GM19328 (cell line): Measurements from ENCODE around the gene PSMB10.
A peak's percentile ranks its signal among the peaks of the same experiment; 100 is the strongest.
"Not testable (repeated sequence)": the region's sequence is repeated elsewhere in the genome, so short reads cannot be mapped to it uniquely, and the experiment has no call there.

Experiments used
- ATAC-seq: cut with Tn5 transposase; IDR thresholded peaks from one replicate; pipeline ENCODE4 v1.9.1; 2021; ENCODE audit warnings: mild to moderate bottlenecking, moderate library complexity; ENCODE audit not compliant: unreplicated experiment

The PSMB10 gene

DNA sequence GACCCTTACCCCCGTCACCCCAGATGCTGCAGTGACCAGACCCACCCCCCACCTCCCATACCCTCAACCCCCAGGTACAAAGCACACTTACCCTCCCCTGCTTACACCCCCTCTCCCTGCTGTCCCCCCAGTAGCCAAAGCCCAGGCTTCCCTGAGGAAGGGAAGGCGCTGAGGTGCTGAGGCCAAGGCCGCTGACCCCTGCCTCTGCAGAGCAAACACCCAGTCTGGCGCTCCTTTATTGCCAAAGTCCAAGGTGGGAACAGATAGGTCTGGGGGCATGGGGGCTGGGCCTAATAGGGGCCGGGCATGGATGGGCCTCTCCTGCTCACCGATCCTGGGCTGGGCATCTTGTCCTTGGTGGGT is 6.6 kb upstream of the PSMB10 start:
- no peak for ATAC-seq

GRCh38 chr16:67942510-67943255 is 6.0 kb upstream of the PSMB10 start:
- ATAC-seq, result no peak

GRCh38 chr16:67942200-67942509 is 5.5 kb upstream of the PSMB10 start:
- no peak for ATAC-seq

DNA sequence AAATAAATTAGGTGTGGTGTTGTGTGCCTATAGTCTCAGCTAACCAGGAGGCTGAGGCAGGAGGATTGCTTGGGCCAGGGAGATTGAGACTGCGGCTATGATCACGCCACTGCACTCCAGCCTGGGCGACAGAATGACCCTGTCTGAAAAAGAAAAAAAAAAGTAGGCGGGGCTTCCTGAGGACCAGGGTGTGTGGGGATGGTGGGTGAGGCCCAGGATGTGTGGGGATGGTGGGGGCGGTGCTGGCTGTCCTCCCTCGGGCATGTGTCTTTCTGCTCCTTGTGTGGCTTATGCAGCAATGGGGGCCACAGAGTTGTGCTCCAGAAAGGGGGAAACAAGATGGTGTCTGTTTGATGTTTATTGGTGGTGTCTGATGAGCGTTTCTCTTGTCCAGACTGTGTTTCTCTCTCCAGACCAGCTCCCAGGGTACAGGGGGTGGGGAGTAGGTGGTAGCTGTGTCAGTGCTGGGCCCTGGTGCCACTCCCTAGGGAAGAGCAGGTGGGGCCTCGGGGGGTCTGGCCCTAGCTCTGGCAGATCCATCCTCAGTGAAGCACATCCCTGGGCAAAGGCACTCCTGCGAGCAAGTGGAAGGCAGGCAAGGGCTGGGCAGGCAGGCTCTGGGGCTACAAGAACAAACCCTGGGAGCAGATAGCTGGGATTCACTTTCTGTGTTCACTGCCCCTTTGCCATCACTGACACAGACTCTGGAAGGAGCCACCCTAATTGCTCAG is 5.0 kb upstream of the PSMB10 start:
- no peak for ATAC-seq

GRCh38 chr16:67940446-67941089 is 3.9 kb upstream of the PSMB10 start:
- ATAC-seq, result no peak

DNA sequence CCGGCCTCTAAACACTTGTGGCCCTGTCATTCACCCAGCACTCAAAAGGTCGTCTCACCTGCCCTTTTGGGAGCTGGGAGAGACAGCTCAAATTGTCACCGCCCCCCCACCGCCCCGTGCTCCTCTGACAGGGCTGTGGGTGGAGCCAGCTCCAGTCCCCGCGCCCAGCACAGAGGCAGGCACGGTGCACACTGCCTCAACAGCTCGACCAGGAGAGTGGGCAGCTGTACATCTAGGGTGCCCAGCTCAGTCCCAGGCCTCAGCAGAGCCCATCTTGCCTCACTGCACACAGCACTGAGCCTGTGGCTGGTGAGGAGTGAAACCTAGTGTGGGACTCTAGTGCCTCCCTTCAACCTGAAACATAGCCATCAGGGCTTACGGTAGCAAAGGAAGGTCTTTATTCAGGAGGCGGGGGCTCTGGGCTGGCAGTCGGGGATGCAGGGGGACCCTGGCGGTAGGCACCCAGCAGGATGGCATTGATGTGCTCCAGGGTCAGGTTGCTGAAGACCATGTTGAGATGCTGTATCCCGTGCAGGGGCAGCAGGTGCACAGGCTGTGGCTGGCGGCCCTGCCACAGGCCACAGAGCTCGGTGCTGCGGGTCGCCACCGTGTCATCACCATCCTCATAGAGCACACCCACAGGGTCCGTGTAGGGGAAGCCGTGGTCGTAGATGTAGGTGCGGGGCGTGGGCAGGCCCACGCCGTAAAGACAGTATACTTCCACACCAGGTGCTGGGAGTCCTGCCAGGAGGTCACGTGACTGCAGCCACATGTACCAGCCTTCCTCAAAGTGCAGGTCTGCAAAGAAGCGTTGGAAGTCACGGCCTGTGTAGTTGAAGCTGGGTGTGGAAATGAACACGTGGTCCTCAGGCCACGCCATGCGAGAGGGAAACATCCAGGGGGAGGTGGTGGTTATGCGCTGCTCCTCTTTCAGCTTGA is 3.1 kb upstream of the PSMB10 start:
- no peak for ATAC-seq

DNA sequence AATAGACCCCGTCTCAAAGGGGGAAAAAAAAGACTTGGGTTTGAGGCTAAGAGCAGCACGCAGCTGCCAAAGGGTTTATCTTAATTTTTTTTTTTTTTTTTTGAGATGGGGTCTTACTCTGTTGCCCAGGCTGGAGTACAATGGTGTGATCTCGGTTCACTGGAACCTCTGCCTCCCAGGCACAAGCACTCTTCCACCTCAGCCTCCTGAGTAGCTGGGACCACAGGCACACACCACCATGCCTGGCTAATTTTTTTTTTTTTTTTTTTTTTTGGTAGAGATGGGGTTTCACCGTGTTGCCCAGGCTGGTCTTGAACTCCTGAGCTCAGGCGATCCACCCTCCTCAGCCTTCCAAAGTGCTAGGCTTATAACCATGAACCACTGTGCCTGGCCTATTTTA is 1.1 kb upstream of the PSMB10 start:
- ATAC-seq, result not testable (repeated sequence)

GRCh38 chr16:67936880-67937605 is 393 bp upstream of the PSMB10 start:
- ATAC-seq, result no peak

- peak; percentile 87 for ATAC-seq
Measured at GRCh38 chr16:67935402-67936123, 1.1 kb downstream of the PSMB10 start.

DNA sequence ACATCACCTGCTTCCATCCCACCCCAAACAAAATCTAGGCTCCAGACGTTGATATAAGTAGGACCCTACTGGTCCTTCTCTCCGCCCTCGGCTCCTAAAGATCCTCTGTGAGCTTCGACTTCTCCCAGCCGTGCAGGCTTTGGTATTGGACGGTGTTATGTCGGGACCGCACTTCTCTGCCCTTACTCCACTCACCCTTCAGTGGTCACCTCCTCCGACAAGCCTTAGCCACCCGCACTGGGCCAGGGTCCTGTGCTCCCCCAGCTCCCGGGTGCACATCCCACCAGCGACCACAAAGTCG is 1.6 kb downstream of the PSMB10 start:
- ATAC-seq, result no peak

DNA sequence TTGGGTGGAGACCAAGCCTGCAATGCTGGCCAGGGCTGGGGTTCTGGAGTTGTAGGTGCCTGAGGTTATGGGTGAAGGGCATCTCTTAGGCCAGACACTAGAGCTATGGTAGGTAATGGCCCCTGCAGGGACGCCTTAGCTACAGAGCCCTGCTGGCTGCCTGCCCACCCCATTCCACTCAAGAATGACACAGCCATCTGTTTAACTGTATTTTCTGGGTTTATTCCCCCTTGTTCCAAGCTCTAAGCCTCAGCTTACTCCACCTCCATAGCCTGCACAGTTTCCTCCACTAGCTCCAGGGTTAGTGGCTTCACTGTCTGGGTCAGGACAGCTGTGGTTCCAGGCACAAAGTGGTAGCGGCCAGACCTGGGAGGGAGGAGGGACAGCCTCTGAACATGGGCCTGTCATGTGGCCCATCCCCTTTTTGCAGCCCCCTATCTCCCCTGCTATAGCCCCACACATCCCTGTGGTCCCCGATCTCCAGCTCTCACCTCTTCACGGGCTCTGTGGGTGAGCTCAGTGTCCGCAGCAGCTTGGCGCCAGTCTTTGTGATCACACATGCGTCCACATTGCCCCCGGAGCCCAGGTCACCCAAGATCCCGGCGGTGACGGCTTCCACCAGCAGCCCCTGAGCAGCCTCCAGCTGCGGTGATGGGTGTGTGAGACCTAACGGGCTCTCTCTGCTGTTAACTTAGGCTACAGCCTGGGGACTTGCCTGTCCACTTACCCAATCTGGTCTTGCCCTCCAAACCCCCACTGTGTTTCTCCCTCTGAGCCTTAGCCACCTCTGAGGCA is 2.1 kb downstream of the PSMB10 start:
- ATAC-seq, result no peak

GRCh38 chr16:67933805-67934204 is 2.8 kb downstream of the PSMB10 start:
- no peak for ATAC-seq

DNA sequence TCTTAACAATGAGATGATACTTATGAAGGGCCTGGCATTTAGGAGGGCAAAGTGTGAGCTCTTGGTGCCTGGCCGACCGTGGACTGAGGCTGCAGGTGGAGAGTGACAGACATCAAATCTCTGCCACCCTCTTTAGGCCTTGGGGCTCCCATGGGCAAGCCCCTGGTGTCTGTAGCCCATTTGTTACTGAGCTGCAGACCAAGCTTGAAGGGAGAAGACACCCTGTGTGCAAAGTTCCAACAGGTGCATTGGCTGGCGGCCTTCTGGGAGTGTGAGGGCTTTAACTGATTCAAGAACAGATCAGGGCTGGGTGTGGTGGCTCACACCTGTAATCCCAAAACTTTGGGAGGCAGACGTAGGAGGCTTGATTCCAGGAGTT is 4.2 kb downstream of the PSMB10 start:
- ATAC-seq, result no peak

DNA sequence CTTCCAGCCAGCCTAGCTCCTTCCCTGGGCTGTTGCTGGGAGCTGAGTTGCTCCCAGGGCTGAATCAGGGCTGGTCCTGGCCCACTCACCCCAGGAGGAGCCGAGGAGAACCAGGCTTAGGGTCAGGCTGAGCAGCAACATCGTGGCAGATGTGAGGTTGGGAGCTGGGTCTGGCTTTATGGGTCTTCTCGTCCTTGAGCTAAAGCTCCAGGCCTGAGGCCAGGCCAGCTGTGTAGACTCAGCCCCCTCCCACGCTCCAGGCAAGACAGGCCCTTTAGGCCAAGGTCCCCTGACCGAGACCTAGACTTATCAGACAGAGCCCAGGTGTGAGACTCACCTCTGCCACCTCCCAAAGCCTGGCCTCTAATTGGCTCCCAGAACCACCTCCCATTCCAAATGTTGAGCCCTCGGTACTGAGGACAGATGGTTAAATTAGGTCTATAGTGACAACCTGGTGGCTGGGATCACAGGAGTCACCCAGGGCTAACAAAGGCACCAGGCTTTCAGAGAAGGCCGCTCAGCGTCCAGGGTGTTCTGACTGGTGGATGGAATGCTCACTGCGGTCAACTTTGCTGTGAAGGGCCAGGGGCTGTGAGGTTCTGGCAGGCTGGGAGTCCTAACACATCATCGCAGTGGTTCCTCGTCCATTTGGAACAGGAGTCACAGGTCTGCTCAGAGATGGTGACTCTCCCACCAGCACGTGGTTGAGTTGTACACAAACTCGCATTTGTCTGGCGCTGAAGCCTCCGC is 4.8 kb downstream of the PSMB10 start, which contains the start of gene CTRL:
TSS of gene CTRL (minus strand) at position 151 of the 750 bp plus-strand sequence. CDS start at position 141, 10 bp downstream.
- ATAC-seq, result no peak

GRCh38 chr16:67930678-67931211 is 5.9 kb downstream of the PSMB10 start:
- no peak for ATAC-seq

DNA sequence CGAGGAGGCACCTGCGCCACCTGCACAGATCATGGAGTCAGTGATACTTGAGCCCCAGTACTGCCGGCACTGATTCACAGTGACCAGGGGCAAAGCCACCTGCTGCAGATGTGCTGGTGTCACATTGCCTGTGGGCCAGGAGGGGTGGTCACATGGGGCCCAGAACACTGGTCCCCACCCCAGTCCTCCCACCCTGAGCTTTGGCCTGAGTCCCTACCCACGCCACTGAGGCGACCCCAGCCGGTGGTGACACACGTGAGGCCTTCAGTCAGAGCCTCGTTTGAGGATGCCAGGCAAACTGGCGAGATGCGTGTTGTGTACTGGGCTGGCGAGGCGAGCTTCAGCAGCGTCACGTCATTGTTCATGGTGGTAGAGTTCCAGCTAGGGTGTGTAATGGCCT is 6.5 kb downstream of the PSMB10 start:
- no peak for ATAC-seq

DNA sequence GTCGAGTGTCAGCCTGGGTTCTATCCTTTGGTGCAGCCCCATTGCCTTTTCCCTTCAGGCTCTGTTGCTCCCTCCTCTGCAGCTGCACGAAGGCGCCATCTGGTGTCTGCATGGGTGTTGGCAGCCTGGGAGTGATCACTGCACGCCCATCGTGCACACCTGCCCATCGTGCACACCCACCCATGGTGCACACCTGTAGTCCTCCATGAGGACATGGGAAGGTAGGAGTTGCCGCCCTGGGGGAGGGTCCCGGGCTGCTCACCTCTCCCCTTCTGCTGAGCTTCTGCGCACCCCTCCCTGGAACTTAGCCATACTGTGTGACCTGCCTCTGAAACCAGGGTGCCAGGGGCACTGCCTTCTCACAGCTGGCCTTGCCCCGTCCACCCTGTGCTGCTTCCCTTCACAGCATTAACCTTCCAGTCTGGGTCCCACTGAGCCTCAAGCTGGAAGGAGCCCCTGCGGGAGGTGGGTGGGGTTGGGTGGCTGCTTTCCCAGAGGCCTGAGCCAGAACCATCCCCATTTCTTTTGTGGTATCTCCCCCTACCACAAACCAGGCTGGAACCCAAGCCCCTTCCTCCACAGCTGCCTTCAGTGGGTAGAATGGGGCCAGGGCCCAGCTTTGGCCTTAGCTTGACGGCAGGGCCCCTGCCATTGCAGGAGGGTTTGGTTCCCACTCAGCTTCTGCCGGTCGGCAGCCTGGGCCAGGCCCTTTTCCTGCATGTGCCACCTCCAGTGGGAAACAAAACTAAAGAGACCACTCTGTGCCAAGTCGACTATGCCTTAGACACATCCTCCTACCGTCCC is 7.9 kb downstream of the PSMB10 start:
- ATAC-seq, result no peak
